OCI-LY1 (cell line): ENCODE data around the gene MICALL2.
A peak's percentile ranks its signal among the peaks of the same experiment; 100 is the strongest.

Experiments used
- H2AFZ ChIP-seq: fragments of 200-600 bp; sonication (generic), shearing (Covaris generic); 2 replicates; pipeline ENCODE4 v1.6.0; 2014; ENCODE audit warnings: antibody characterized with exemption, mild to moderate bottlenecking, low read length
- H3F3A ChIP-seq: fragments of 200-600 bp; sonication (generic), shearing (Covaris generic); 2 replicates; pipeline ENCODE4 v1.6.0; 2014; ENCODE audit warnings: mild to moderate bottlenecking, antibody characterized with exemption, low read length, moderate library complexity; ENCODE audit not compliant: insufficient read depth
- H3K27ac ChIP-seq: fragments of 200-600 bp; sonication (generic); 2 replicates; pipeline ENCODE4 v1.5.1; 2014; ENCODE audit warnings: low read length, mixed run types, mild to moderate bottlenecking, low read depth; ENCODE audit not compliant: poor library complexity, severe bottlenecking
- H3K27me3 ChIP-seq: fragments of 200-600 bp; sonication (generic); 2 replicates; pipeline ENCODE4 v1.6.0; 2014; ENCODE audit warnings: antibody characterized with exemption, mild to moderate bottlenecking, low read length, moderate library complexity; ENCODE audit not compliant: insufficient read depth
- H3K36me3 ChIP-seq: fragments of 200-600 bp; sonication (generic); 2 replicates; pipeline ENCODE4 v1.6.1; 2014; ENCODE audit warnings: mild to moderate bottlenecking, antibody characterized with exemption, low read length, moderate library complexity, mixed read lengths; ENCODE audit not compliant: insufficient read depth
- H3K4me1 ChIP-seq: fragments of 200-600 bp; sonication (generic); 2 replicates; pipeline ENCODE4 v1.5.1; 2014; ENCODE audit warnings: mild to moderate bottlenecking, low read length, moderate library complexity; ENCODE audit not compliant: insufficient read depth, severe bottlenecking
- H3K4me2 ChIP-seq: fragments of 200-600 bp; sonication (generic), shearing (Covaris generic); 2 replicates; pipeline ENCODE4 v1.6.1; 2014; ENCODE audit warnings: low read length
- H3K4me3 ChIP-seq: fragments of 200-600 bp; sonication (generic); 2 replicates; pipeline ENCODE4 v1.5.1; 2014; ENCODE audit warnings: low read length, low read depth, mild to moderate bottlenecking, mixed read lengths; ENCODE audit not compliant: poor library complexity, severe bottlenecking
- H3K79me2 ChIP-seq: fragments of 200-600 bp; shearing (Covaris generic); 2 replicates; pipeline ENCODE4 v1.6.1; 2016; ENCODE audit warnings: mixed run types, low read length, mixed read lengths; ENCODE audit not compliant: insufficient read depth
- H3K9ac ChIP-seq: fragments of 200-600 bp; sonication (generic), shearing (Covaris generic); 2 replicates; pipeline ENCODE4 v1.6.1; 2014; ENCODE audit warnings: mild to moderate bottlenecking, low read length, mixed read lengths
- H3K9me2 ChIP-seq: fragments of 200-600 bp; sonication (generic), shearing (Covaris generic); 2 replicates; pipeline ENCODE4 v1.6.1; 2014; ENCODE audit warnings: low read depth, mild to moderate bottlenecking, low read length, mixed read lengths
- H3K9me3 ChIP-seq: fragments of 200-600 bp; shearing (Covaris generic); 2 replicates; pipeline ENCODE4 v1.6.1; 2014; ENCODE audit warnings: low read length, mixed read lengths
- H4K20me1 ChIP-seq: fragments of 200-600 bp; sonication (generic), shearing (Covaris generic); 2 replicates; pipeline ENCODE4 v1.6.0; 2016; ENCODE audit warnings: mild to moderate bottlenecking, low read length; ENCODE audit not compliant: insufficient read depth
- EZH2 ChIP-seq: fragments of 200-600 bp; sonication (generic), shearing (Covaris generic); IDR thresholded peaks from 2 replicates; pipeline ENCODE4 v1.8.0; 2017; ENCODE audit warnings: borderline replicate concordance, mixed run types, mild to moderate bottlenecking, antibody characterized with exemption, low read length, moderate library complexity, mixed read lengths
- TF ChIP-seq, protein P1 (sequence below): fragments of 200-600 bp; sonication (generic), shearing (Covaris generic); IDR thresholded peaks from 2 replicates; pipeline ENCODE4 v1.5.1; 2017; ENCODE audit warnings: mild to moderate bottlenecking, antibody characterized with exemption, low read length, moderate library complexity, mixed read lengths

The MICALL2 gene

GRCh38 chr7:1457059-1457948, 2.0 kb downstream of the MICALL2 start:
- Histone ChIP-seq H3K4me3 (no peak overlapping the region), H3K27me3 (peaks cover 4% of the 10 kb centered on the region; the same call in 1 of the 2 replicates), H2AFZ (no peak overlapping the region), H3K27ac (no peak overlapping the region), H3K9me2 (no peaks in the 10 kb centered on the region), H3K36me3 (no peaks in the 10 kb centered on the region), H3K4me1 (no peaks in the 10 kb centered on the region), H3F3A (no peaks in the 10 kb centered on the region), H3K79me2 (no peaks in the 10 kb centered on the region), H3K9ac (no peak overlapping the region), H3K4me2 (no peak overlapping the region), H4K20me1 (no peaks in the 10 kb centered on the region), H3K9me3 (no peaks in the 10 kb centered on the region)
- TF ChIP-seq, protein P1, sequence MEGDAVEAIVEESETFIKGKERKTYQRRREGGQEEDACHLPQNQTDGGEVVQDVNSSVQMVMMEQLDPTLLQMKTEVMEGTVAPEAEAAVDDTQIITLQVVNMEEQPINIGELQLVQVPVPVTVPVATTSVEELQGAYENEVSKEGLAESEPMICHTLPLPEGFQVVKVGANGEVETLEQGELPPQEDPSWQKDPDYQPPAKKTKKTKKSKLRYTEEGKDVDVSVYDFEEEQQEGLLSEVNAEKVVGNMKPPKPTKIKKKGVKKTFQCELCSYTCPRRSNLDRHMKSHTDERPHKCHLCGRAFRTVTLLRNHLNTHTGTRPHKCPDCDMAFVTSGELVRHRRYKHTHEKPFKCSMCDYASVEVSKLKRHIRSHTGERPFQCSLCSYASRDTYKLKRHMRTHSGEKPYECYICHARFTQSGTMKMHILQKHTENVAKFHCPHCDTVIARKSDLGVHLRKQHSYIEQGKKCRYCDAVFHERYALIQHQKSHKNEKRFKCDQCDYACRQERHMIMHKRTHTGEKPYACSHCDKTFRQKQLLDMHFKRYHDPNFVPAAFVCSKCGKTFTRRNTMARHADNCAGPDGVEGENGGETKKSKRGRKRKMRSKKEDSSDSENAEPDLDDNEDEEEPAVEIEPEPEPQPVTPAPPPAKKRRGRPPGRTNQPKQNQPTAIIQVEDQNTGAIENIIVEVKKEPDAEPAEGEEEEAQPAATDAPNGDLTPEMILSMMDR = no peak
- no peak for TF ChIP-seq EZH2

GRCh38 chr7:1455955-1456354, 3.3 kb downstream of the MICALL2 start:
- Histone ChIP-seq H3K36me3 (no peaks in the 10 kb centered on the region), H3K27me3 (peaks cover 4% of the 10 kb centered on the region; the same call in 1 of the 2 replicates), H3K4me1 (no peaks in the 10 kb centered on the region), H3K9me2 (no peaks in the 10 kb centered on the region), H3K27ac (no peak overlapping the region), H4K20me1 (no peaks in the 10 kb centered on the region), H3K4me2 (no peak overlapping the region), H3K79me2 (no peaks in the 10 kb centered on the region), H3K9ac (no peak overlapping the region), H3K9me3 (no peaks in the 10 kb centered on the region), H2AFZ (no peak overlapping the region), H3K4me3 (no peak overlapping the region), H3F3A (no peaks in the 10 kb centered on the region)
- TF ChIP-seq, protein P1 = no peak
- no peak for TF ChIP-seq EZH2

DNA sequence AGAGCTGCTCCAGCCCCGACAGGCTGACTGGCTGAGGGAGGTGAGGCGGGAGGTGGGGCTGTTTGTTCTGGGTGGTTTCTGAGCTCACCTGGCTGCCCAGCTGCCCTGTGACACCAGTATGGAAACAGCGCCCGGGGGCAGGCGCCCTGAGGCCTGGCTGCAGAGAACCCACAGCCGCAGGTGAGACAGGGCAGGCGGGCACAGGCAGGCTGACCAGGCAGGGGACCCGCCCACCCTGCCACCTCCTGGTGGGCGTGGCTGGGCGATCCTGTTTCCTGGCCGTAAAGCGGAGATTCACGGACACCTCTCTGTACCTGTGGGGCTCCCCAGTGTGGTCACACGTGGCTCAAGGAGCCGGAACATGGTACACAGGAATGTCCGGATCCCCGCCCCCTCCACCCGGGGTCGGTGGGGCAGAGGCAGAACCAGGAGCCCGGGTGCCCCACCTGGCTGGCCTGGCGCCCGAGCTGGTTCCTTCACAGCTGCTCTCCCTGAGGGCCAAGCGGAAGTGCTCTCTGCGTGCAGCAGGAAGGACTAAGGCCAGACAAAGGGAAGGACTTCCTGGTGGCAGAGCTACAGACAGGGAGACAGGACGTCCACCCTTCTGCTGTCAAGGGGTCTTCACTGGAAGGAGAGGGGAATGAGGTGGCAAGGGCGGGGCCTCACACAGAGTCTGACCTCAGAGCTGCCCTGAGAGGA, 3.9 kb downstream of the MICALL2 start:
- no peaks in the 10 kb centered on the region for H3K36me3 ChIP-seq
- H3K27me3 ChIP-seq = peaks cover 4% of the 10 kb centered on the region; the same call in 1 of the 2 replicates
- no peaks in the 10 kb centered on the region for H3K4me1 ChIP-seq
- H3K4me2 ChIP-seq = peak overlapping the region; percentile 14; the same call in 1 of the 2 replicates
- H3K9me2 ChIP-seq = no peaks in the 10 kb centered on the region
- no peaks in the 10 kb centered on the region for H3F3A ChIP-seq
- H3K9me3 ChIP-seq = no peaks in the 10 kb centered on the region
- H4K20me1 ChIP-seq = no peaks in the 10 kb centered on the region
- no peaks in the 10 kb centered on the region for H3K79me2 ChIP-seq
- no peak overlapping the region for H3K27ac ChIP-seq
- H3K4me3 ChIP-seq = no peak overlapping the region
- no peak overlapping the region for H2AFZ ChIP-seq
- TF ChIP-seq EZH2 = no peak
- TF ChIP-seq, protein P1 = no peak
- H3K9ac ChIP-seq = no peak overlapping the region
